Trophoblast cell (in vitro differentiated cells and primary cell): ENCODE measurements around the gene ADRA2B.
A peak's percentile ranks its signal among the peaks of the same experiment; 100 is the strongest.

Source experiments
- DNase-seq, 2 donors: peaks; one replicate each; pipeline ENCODE4 v3.0.0-alpha.2; 2016
- H2AFZ ChIP-seq: 2 replicates; pipeline ENCODE4 v1.6.1; 2013; ENCODE audit warnings: low read length, moderate library complexity, mild to moderate bottlenecking; ENCODE audit not compliant: insufficient read depth, poor library complexity
- H2AK5ac ChIP-seq: 2 replicates; pipeline ENCODE4 v1.6.1; 2013; ENCODE audit warnings: mild to moderate bottlenecking, low read length
- H2BK120ac ChIP-seq: 2 replicates; pipeline ENCODE4 v1.6.1; 2013; ENCODE audit warnings: low read length, mild to moderate bottlenecking, moderate library complexity; ENCODE audit not compliant: insufficient read depth, poor library complexity
- H2BK12ac ChIP-seq: 2 replicates; pipeline ENCODE4 v1.6.1; 2013; ENCODE audit warnings: mild to moderate bottlenecking, low read length, moderate library complexity
- H2BK5ac ChIP-seq: 2 replicates; pipeline ENCODE4 v1.6.1; 2013; ENCODE audit warnings: low read length, low read depth, moderate library complexity, mild to moderate bottlenecking; ENCODE audit not compliant: poor library complexity
- H3K14ac ChIP-seq: 2 replicates; pipeline ENCODE4 v1.6.1; 2013; ENCODE audit warnings: mild to moderate bottlenecking, low read length
- H3K18ac ChIP-seq: 2 replicates; pipeline ENCODE4 v1.6.1; 2013; ENCODE audit warnings: mild to moderate bottlenecking, low read length
- H3K23ac ChIP-seq: 2 replicates; pipeline ENCODE4 v1.6.1; 2013; ENCODE audit warnings: low read length
- H3K27ac ChIP-seq: 2 replicates; pipeline ENCODE4 v1.5.1; 2013; ENCODE audit warnings: low read depth, mild to moderate bottlenecking, inconsistent platforms, low read length, moderate library complexity
- H3K27me3 ChIP-seq: 2 replicates; pipeline ENCODE4 v1.6.1; 2013; ENCODE audit warnings: inconsistent platforms, mild to moderate bottlenecking, low read length, moderate library complexity; ENCODE audit not compliant: insufficient read depth
- H3K36me3 ChIP-seq, 2 experiments: 1 replicate in 1 of 2; 2 replicates in 1 of 2; pipeline ENCODE4 v1.6.1; 2013; ENCODE audit warnings: low read length in 2 of 2, mild to moderate bottlenecking in 2 of 2, moderate library complexity in 1 of 2; ENCODE audit not compliant: insufficient read depth in 2 of 2, control insufficient read depth in 1 of 2
- H3K4ac ChIP-seq: 2 replicates; pipeline ENCODE4 v1.6.1; 2013; ENCODE audit warnings: low read depth, mild to moderate bottlenecking, low read length, moderate library complexity
- H3K4me1 ChIP-seq, 2 experiments: 1 replicate in 1 of 2; 2 replicates in 1 of 2; pipeline ENCODE4 v1.6.1; 2013; ENCODE audit warnings: low read length in 2 of 2, mild to moderate bottlenecking in 2 of 2, moderate library complexity in 1 of 2; ENCODE audit not compliant: insufficient read depth in 2 of 2, control insufficient read depth in 1 of 2
- H3K4me2 ChIP-seq: 2 replicates; pipeline ENCODE4 v1.6.1; 2013; ENCODE audit warnings: inconsistent platforms, mild to moderate bottlenecking, low read length, moderate library complexity
- H3K4me3 ChIP-seq: 2 replicates; pipeline ENCODE4 v1.5.1; 2013; ENCODE audit warnings: mild to moderate bottlenecking, low read depth, low read length, inconsistent platforms
- H3K79me1 ChIP-seq: one replicate; pipeline ENCODE4 v1.6.1; 2013; ENCODE audit warnings: low read length
- H3K79me2 ChIP-seq: 2 replicates; pipeline ENCODE4 v1.6.1; 2013; ENCODE audit warnings: low read length, mild to moderate bottlenecking; ENCODE audit not compliant: control insufficient read depth, insufficient read depth, poor library complexity
- H3K9ac ChIP-seq: 2 replicates; pipeline ENCODE4 v1.6.1; 2013; ENCODE audit warnings: mild to moderate bottlenecking, low read length
- H3K9me3 ChIP-seq: 2 replicates; pipeline ENCODE4 v1.6.1; 2013; ENCODE audit warnings: low read depth, mild to moderate bottlenecking, control low read depth, inconsistent platforms, low read length; ENCODE audit not compliant: insufficient read depth
- H4K12ac ChIP-seq: 2 replicates; pipeline ENCODE4 v1.6.1; 2013; ENCODE audit warnings: low read depth, mild to moderate bottlenecking, low read length, moderate library complexity
- H4K8ac ChIP-seq: 2 replicates; pipeline ENCODE4 v1.6.1; 2013; ENCODE audit warnings: low read depth, mild to moderate bottlenecking, low read length, moderate library complexity
- H4K91ac ChIP-seq: one replicate; pipeline ENCODE4 v1.6.1; 2013; ENCODE audit warnings: low read depth, mild to moderate bottlenecking, low read length, moderate library complexity
- WGBS: extraction: QIAGEN DNeasy Blood & Tissue Kit; methylation state at CpG from one replicate; pipeline ENCODE4 v1.1.7; 2013; ENCODE audit warnings: missing lambda C conversion rate; ENCODE audit not compliant: insufficient read length, insufficient coverage; ENCODE audit errors: extremely low coverage; 5-methylcytosine and 5-hydroxymethylcytosine counted together

The ADRA2B gene

GRCh38 chr2:96091711-96092572, 24.4 kb downstream of the ADRA2B start:
- Histone ChIP-seq H3K36me3 (no peaks in the 10 kb centered on the region), H3K9me3 (peaks cover 4% of the 10 kb centered on the region), H2AFZ (no peak overlapping the region), H3K4me1 (no peaks in the 10 kb centered on the region), H2BK12ac (no peak overlapping the region), H3K4me2 (no peak overlapping the region), H3K9ac (no peak overlapping the region), H3K4ac (no peak overlapping the region), H4K12ac (no peak overlapping the region), H4K91ac (no peak overlapping the region), H4K8ac (no peak overlapping the region), H3K4me3 (no peak overlapping the region), H3K23ac (no peak overlapping the region), H3K27me3 (no peaks in the 10 kb centered on the region), H2AK5ac (no peak overlapping the region), H2BK120ac (no peak overlapping the region), H2BK5ac (no peak overlapping the region), H3K27ac (no peak overlapping the region), H3K18ac (no peak overlapping the region), H3K79me1 (no peaks in the 10 kb centered on the region), H3K14ac (no peak overlapping the region), H3K79me2 (no peaks in the 10 kb centered on the region)
- no peak for DNase-seq
- WGBS: no CpG with 5 or more reads among the region's 18 CpGs

- no peak overlapping the region for H4K8ac ChIP-seq
- H3K79me1 ChIP-seq: no peaks in the 10 kb centered on the region
- no peak overlapping the region for H3K4me2 ChIP-seq
- no peak overlapping the region for H3K9ac ChIP-seq
- H3K23ac ChIP-seq: no peak overlapping the region
- no peak overlapping the region for H4K91ac ChIP-seq
- WGBS: no CpG with 5 or more reads among the region's 14 CpGs
- no peaks in the 10 kb centered on the region for H3K79me2 ChIP-seq
- no peak overlapping the region for H2BK12ac ChIP-seq
- no peak overlapping the region for H2BK120ac ChIP-seq
- no peak overlapping the region for H2BK5ac ChIP-seq
- no peak overlapping the region for H3K4ac ChIP-seq
- H3K14ac ChIP-seq: no peak overlapping the region
- H3K27me3 ChIP-seq: no peaks in the 10 kb centered on the region
- no peaks in the 10 kb centered on the region for H3K36me3 ChIP-seq
- no peak overlapping the region for H3K18ac ChIP-seq
- DNase-seq: no peak
- H3K9me3 ChIP-seq: peaks cover 4% of the 10 kb centered on the region
- H2AFZ ChIP-seq: no peak overlapping the region
- H3K4me3 ChIP-seq: no peak overlapping the region
- H3K27ac ChIP-seq: no peak overlapping the region
- no peaks in the 10 kb centered on the region for H3K4me1 ChIP-seq
- H4K12ac ChIP-seq: no peak overlapping the region
- H2AK5ac ChIP-seq: no peak overlapping the region
Measured at GRCh38 chr2:96091141-96091710, 25.1 kb downstream of the ADRA2B start.

GRCh38 chr2:96090196-96090926, 26.0 kb downstream of the ADRA2B start:
- no CpG with 5 or more reads among the region's 12 CpGs for WGBS
- H3K9ac ChIP-seq: no peak overlapping the region
- no peaks in the 10 kb centered on the region for H3K79me1 ChIP-seq

GRCh38 chr2:96089356-96090195, 26.8 kb downstream of the ADRA2B start:
- no peaks in the 10 kb centered on the region for H3K79me1 ChIP-seq

More at GRCh38 chr2:96090196-96090926, 26.0 kb downstream of the ADRA2B start:
- no peaks in the 10 kb centered on the region for H3K79me2 ChIP-seq
- no peak overlapping the region for H2BK5ac ChIP-seq
- peaks cover 4% of the 10 kb centered on the region for H3K9me3 ChIP-seq
- no peak overlapping the region for H2AK5ac ChIP-seq
- no peaks in the 10 kb centered on the region for H3K4me1 ChIP-seq
- H3K4ac ChIP-seq: no peak overlapping the region
- H2BK120ac ChIP-seq: no peak overlapping the region
- H2BK12ac ChIP-seq: no peak overlapping the region
- H2AFZ ChIP-seq: no peak overlapping the region
- H4K12ac ChIP-seq: no peak overlapping the region
- no peak overlapping the region for H4K8ac ChIP-seq
- no peak overlapping the region for H3K18ac ChIP-seq
- no peak overlapping the region for H3K27ac ChIP-seq
- no peak overlapping the region for H3K4me2 ChIP-seq
- no peak overlapping the region for H4K91ac ChIP-seq
- no peak overlapping the region for H3K14ac ChIP-seq
- no peak overlapping the region for H3K4me3 ChIP-seq
- DNase-seq: peak; percentile 38 to 41
- no peaks in the 10 kb centered on the region for H3K27me3 ChIP-seq
- no peak overlapping the region for H3K23ac ChIP-seq
- H3K36me3 ChIP-seq: no peaks in the 10 kb centered on the region

More at GRCh38 chr2:96089356-96090195, 26.8 kb downstream of the ADRA2B start:
- H3K79me2 ChIP-seq: no peaks in the 10 kb centered on the region
- peaks cover 4% of the 10 kb centered on the region for H3K9me3 ChIP-seq
- H3K18ac ChIP-seq: no peak overlapping the region
- no peak overlapping the region for H3K9ac ChIP-seq
- no peak for DNase-seq
- no peak overlapping the region for H3K4me3 ChIP-seq
- no peaks in the 10 kb centered on the region for H3K4me1 ChIP-seq
- no peaks in the 10 kb centered on the region for H3K36me3 ChIP-seq
- H2BK5ac ChIP-seq: no peak overlapping the region
- no peak overlapping the region for H3K4ac ChIP-seq
- H4K8ac ChIP-seq: no peak overlapping the region
- H3K23ac ChIP-seq: no peak overlapping the region
- no peak overlapping the region for H2AK5ac ChIP-seq
- no CpG with 5 or more reads among the region's 22 CpGs for WGBS
- H2BK120ac ChIP-seq: no peak overlapping the region
- no peaks in the 10 kb centered on the region for H3K27me3 ChIP-seq
- H3K27ac ChIP-seq: no peak overlapping the region
- H4K12ac ChIP-seq: no peak overlapping the region
- no peak overlapping the region for H3K14ac ChIP-seq
- no peak overlapping the region for H2BK12ac ChIP-seq
- H2AFZ ChIP-seq: no peak overlapping the region
- H4K91ac ChIP-seq: no peak overlapping the region
- no peak overlapping the region for H3K4me2 ChIP-seq
